ENCODE data around the gene PRTFDC1.
A peak's percentile ranks its signal among the peaks of the same experiment; 100 is the strongest.

The PRTFDC1 gene

GRCh38 chr10:24834869-24835268 is 117.5 kb downstream of the PRTFDC1 start:
- DNase-seq: no peak

GRCh38 chr10:24826009-24826408 is 126.4 kb downstream of the PRTFDC1 start:
- no peak for DNase-seq

GRCh38 chr10:24825551-24825950 is 126.9 kb downstream of the PRTFDC1 start:
- DNase-seq: no peak

GRCh38 chr10:24824536-24824935 is 127.9 kb downstream of the PRTFDC1 start:
- DNase-seq: no peak

GRCh38 chr10:24824124-24824523 is 128.3 kb downstream of the PRTFDC1 start:
- no peak for DNase-seq

GRCh38 chr10:24822590-24822989 is 129.8 kb downstream of the PRTFDC1 start:
- peak; percentile 45 for DNase-seq

- DNase-seq: no peak
Measured at GRCh38 chr10:24821986-24822385, 130.4 kb downstream of the PRTFDC1 start.

GRCh38 chr10:24816868-24817396 is 135.5 kb downstream of the PRTFDC1 start:
- DNase-seq: no peak

- DNase-seq: no peak
Measured at GRCh38 chr10:24814568-24815313, 137.7 kb downstream of the PRTFDC1 start.

- DNase-seq: no peak
Measured at GRCh38 chr10:24813856-24814255, 138.6 kb downstream of the PRTFDC1 start.

- no peak for DNase-seq
Measured at GRCh38 chr10:24806262-24806661, 146.1 kb downstream of the PRTFDC1 start.

- DNase-seq: no peak
Measured at GRCh38 chr10:24804956-24805355, 147.4 kb downstream of the PRTFDC1 start.

GRCh38 chr10:24804392-24804791 is 148.0 kb downstream of the PRTFDC1 start:
- no peak for DNase-seq

GRCh38 chr10:24802378-24802777 is 150.0 kb downstream of the PRTFDC1 start:
- no peak for DNase-seq

- no peak for DNase-seq
Measured at GRCh38 chr10:24800861-24801260, 151.5 kb downstream of the PRTFDC1 start.

All from activated naive CD4-positive, alpha-beta T cell treated with Interleukin-2 at 50 U/mL for 16 hours (primary cell).